Measurements from ENCODE around the gene MAFB.

- no peak for TF ChIP-seq CTCF (IDR thresholded peaks at IDR 0.05; ENCODE audit: low read depth, low read length, missing input control)
- TF ChIP-seq TAF1 (conservative IDR thresholded peaks at IDR 0.05), result no peak
- TF ChIP-seq, protein P1, sequence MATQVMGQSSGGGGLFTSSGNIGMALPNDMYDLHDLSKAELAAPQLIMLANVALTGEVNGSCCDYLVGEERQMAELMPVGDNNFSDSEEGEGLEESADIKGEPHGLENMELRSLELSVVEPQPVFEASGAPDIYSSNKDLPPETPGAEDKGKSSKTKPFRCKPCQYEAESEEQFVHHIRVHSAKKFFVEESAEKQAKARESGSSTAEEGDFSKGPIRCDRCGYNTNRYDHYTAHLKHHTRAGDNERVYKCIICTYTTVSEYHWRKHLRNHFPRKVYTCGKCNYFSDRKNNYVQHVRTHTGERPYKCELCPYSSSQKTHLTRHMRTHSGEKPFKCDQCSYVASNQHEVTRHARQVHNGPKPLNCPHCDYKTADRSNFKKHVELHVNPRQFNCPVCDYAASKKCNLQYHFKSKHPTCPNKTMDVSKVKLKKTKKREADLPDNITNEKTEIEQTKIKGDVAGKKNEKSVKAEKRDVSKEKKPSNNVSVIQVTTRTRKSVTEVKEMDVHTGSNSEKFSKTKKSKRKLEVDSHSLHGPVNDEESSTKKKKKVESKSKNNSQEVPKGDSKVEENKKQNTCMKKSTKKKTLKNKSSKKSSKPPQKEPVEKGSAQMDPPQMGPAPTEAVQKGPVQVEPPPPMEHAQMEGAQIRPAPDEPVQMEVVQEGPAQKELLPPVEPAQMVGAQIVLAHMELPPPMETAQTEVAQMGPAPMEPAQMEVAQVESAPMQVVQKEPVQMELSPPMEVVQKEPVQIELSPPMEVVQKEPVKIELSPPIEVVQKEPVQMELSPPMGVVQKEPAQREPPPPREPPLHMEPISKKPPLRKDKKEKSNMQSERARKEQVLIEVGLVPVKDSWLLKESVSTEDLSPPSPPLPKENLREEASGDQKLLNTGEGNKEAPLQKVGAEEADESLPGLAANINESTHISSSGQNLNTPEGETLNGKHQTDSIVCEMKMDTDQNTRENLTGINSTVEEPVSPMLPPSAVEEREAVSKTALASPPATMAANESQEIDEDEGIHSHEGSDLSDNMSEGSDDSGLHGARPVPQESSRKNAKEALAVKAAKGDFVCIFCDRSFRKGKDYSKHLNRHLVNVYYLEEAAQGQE (IDR thresholded peaks at IDR 0.05), result no peak
Measured at GRCh38 chr20:40639676-40640355, 49.2 kb downstream of the MAFB start.

Measured in liver (tissue), 3 donors.